ENCODE data around the gene ENDOG.
A peak's percentile ranks its signal among the peaks of the same experiment; 100 is the strongest.
"Not testable (repeated sequence)": the region's sequence is repeated elsewhere in the genome, so short reads cannot be mapped to it uniquely, and the experiment has no call there.

ENDOG gene

GRCh38 chr9:128818099-128818838, at the start of gene ENDOG:
Gene ENDOG (plus strand): TSS chr9:128818500. CDS start chr9:128818685, 185 bp downstream.
- DNase-seq: peak; percentile 99

GRCh38 chr9:128768606-128769005, 49.7 kb upstream of the ENDOG start:
- DNase-seq: no peak

- no peak for DNase-seq
These were observed 47.8 kb upstream of the ENDOG start for GRCh38 chr9:128770286-128771030.

- DNase-seq: no peak
These were observed 47.1 kb upstream of the ENDOG start for GRCh38 chr9:128771094-128771721.

- DNase-seq: peak; percentile 96
These were observed 46.4 kb upstream of the ENDOG start, which contains the start of gene ZER1 for GRCh38 chr9:128771745-128772519. Gene ZER1 (minus strand): TSS chr9:128771927. CDS start chr9:128755565, 16,362 bp downstream.

- DNase-seq: no peak
These were observed 45.3 kb upstream of the ENDOG start for GRCh38 chr9:128773049-128773448.

GRCh38 chr9:128774804-128775203, 43.5 kb upstream of the ENDOG start:
- DNase-seq: no peak

- DNase-seq: not testable (repeated sequence)
These were observed 38.2 kb upstream of the ENDOG start for GRCh38 chr9:128780093-128780492.

- DNase-seq: no peak
These were observed 36.9 kb upstream of the ENDOG start for GRCh38 chr9:128781187-128782070.

- no peak for DNase-seq
These were observed 35.6 kb upstream of the ENDOG start for GRCh38 chr9:128782669-128783068.

GRCh38 chr9:128785427-128785826, 32.9 kb upstream of the ENDOG start:
- DNase-seq: no peak

GRCh38 chr9:128786681-128787601, 31.4 kb upstream of the ENDOG start, which contains the start of gene TBC1D13:
Gene TBC1D13 (plus strand): TSS chr9:128787253. CDS start chr9:128787354, 101 bp downstream.
- peak; percentile 97 for DNase-seq

GRCh38 chr9:128787659-128788058, 30.6 kb upstream of the ENDOG start:
- DNase-seq: no peak

GRCh38 chr9:128788445-128788844, 29.9 kb upstream of the ENDOG start:
- DNase-seq: no peak

- DNase-seq: no peak
These were observed 27.8 kb upstream of the ENDOG start for GRCh38 chr9:128790536-128790935.

GRCh38 chr9:128792134-128792533, 26.2 kb upstream of the ENDOG start:
- no peak for DNase-seq

GRCh38 chr9:128792978-128793686, 25.2 kb upstream of the ENDOG start:
- DNase-seq: no peak

GRCh38 chr9:128794961-128795360, 23.3 kb upstream of the ENDOG start:
- not testable (repeated sequence) for DNase-seq

- DNase-seq: no peak
These were observed 19.4 kb upstream of the ENDOG start for GRCh38 chr9:128798896-128799295.

GRCh38 chr9:128800061-128800460, 18.2 kb upstream of the ENDOG start:
- DNase-seq: no peak

All from 8988T (cell line).